Measurements from ENCODE around the gene REPS2. TPM values are rescaled to one million over a fixed set of nuclear protein-coding genes. Genes with fewer than 3 reads are reported as not detected.

The REPS2 gene
- total RNA-seq, 1 donor: 0.43 TPM

GRCh38 chrX:16993791-16994318 is 47.4 kb downstream of the REPS2 start:
- H3K4me3 ChIP-seq (ENCODE audit: low read depth, low read length): no peak overlapping the region
- TF ChIP-seq, protein P1, sequence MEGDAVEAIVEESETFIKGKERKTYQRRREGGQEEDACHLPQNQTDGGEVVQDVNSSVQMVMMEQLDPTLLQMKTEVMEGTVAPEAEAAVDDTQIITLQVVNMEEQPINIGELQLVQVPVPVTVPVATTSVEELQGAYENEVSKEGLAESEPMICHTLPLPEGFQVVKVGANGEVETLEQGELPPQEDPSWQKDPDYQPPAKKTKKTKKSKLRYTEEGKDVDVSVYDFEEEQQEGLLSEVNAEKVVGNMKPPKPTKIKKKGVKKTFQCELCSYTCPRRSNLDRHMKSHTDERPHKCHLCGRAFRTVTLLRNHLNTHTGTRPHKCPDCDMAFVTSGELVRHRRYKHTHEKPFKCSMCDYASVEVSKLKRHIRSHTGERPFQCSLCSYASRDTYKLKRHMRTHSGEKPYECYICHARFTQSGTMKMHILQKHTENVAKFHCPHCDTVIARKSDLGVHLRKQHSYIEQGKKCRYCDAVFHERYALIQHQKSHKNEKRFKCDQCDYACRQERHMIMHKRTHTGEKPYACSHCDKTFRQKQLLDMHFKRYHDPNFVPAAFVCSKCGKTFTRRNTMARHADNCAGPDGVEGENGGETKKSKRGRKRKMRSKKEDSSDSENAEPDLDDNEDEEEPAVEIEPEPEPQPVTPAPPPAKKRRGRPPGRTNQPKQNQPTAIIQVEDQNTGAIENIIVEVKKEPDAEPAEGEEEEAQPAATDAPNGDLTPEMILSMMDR (IDR thresholded peaks at IDR 0.05; ENCODE audit: insufficient read depth, low read depth, low read length): peak; percentile 22
- DNase-seq (ENCODE audit: low read depth): no peak

DNA sequence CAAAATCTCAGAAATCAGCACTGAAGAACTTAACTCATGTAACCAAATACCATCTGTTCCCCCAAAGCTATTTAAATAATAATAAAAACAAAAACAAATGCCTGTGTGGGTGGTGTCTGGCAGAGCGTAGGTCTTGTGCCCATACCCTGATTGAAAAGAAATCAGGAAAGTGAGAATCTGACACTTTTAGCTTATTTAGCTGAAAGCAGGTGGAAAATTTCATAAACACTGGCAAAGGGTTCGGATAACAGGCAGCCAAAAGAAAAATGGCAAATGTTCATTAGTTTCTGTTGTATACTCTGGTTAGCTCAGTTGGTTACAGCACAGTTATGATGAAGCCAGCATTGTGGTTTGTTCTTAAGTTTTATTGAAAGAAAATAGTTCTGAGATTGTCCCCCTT is 48.3 kb downstream of the REPS2 start:
- TF ChIP-seq, protein P1 (IDR thresholded peaks at IDR 0.05; ENCODE audit: insufficient read depth, low read depth, low read length): no peak
- DNase-seq (ENCODE audit: low read depth): no peak
- H3K4me3 ChIP-seq (ENCODE audit: low read depth, low read length): no peak overlapping the region

DNA sequence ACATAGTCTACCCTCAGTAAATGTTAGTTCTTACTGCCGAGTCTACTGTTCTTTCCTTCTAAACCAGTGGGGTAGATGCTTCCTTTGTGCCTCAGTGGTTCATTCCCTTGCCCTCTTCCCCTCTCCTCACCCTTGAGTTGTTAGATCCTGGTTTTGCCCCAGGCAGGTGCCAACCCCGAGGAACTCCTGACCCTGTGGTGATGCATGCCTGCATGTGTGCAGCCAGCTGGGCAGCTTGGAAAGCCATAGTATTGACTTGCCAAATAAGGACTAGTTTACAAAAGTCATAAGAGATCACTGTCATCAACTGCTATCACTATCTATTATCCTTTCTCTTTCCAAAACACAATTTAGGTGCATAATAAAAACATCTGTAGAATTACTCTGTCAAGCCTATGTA is 50.9 kb downstream of the REPS2 start:
- DNase-seq (ENCODE audit: low read depth): no peak
- H3K4me3 ChIP-seq (ENCODE audit: low read depth, low read length): no peak overlapping the region
- TF ChIP-seq, protein P1 (IDR thresholded peaks at IDR 0.05; ENCODE audit: insufficient read depth, low read depth, low read length): no peak

DNA sequence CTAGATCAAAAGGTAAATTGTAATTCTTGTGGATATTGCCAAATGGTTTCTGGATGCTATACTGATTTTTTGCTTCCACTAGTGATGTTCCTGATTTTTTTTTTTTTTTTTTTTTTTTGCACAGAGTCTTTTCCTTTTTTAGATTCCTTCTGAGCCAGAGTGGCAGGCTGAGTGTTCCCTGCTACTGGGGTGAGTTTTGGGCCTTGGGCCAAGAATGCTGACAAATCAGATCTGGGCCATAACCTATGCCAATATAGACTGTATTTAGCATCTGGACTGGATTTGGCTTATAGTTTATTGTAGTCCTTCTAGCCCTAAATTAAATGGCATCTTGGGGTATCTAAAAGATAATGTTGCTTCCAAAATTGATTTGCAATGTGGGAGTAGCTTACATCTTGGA is 52.8 kb downstream of the REPS2 start:
- no peak for DNase-seq (ENCODE audit: low read depth)
- TF ChIP-seq, protein P1 (IDR thresholded peaks at IDR 0.05; ENCODE audit: insufficient read depth, low read depth, low read length): no peak

GRCh38 chrX:17000751-17001150 is 54.3 kb downstream of the REPS2 start:
- TF ChIP-seq, protein P1 (IDR thresholded peaks at IDR 0.05; ENCODE audit: insufficient read depth, low read depth, low read length): no peak
- no peak overlapping the region for H3K4me3 ChIP-seq (ENCODE audit: low read depth, low read length)

More for the DNA sequence above, 52.8 kb downstream of the REPS2 start:
- H3K4me3 ChIP-seq (ENCODE audit: low read depth, low read length): no peak overlapping the region

GRCh38 chrX:17005712-17006368 is 59.4 kb downstream of the REPS2 start:
- TF ChIP-seq, protein P1 (IDR thresholded peaks at IDR 0.05; ENCODE audit: insufficient read depth, low read depth, low read length): no peak
- DNase-seq (ENCODE audit: low read depth): no peak

More at GRCh38 chrX:17000751-17001150, 54.3 kb downstream of the REPS2 start:
- no peak for DNase-seq (ENCODE audit: low read depth)

More at GRCh38 chrX:17005712-17006368, 59.4 kb downstream of the REPS2 start:
- H3K4me3 ChIP-seq (ENCODE audit: low read depth, low read length): no peak overlapping the region

Measured in fibroblast of villous mesenchyme (primary cell).